NCI-H1092 (cell line): ENCODE data around the gene MRPL41.
"Not testable (repeated sequence)": the region's sequence is repeated elsewhere in the genome, so short reads cannot be mapped to it uniquely, and the experiment has no call there.

ENCODE experiments used
- DNase-seq: peaks from one replicate; lab custom pipeline; 2025; lab: John Stamatoyannopoulos, UW

MRPL41 gene

GRCh38 chr9:137551264-137552021, at the start of gene MRPL41:
Gene MRPL41 (plus strand): TSS chr9:137551879. CDS start chr9:137552082, 203 bp downstream.
- peak; percentile 93 for DNase-seq

GRCh38 chr9:137502008-137502911, 49.4 kb upstream of the MRPL41 start:
- no peak for DNase-seq

GRCh38 chr9:137504432-137504777, 47.3 kb upstream of the MRPL41 start:
- no peak for DNase-seq

- no peak for DNase-seq
Measured at GRCh38 chr9:137505421-137506140, 46.1 kb upstream of the MRPL41 start.

- DNase-seq: no peak
Measured at GRCh38 chr9:137506274-137506673, 45.4 kb upstream of the MRPL41 start.

GRCh38 chr9:137506702-137507171, 44.9 kb upstream of the MRPL41 start:
- no peak for DNase-seq

GRCh38 chr9:137509198-137509597, 42.5 kb upstream of the MRPL41 start:
- no peak for DNase-seq

GRCh38 chr9:137511126-137511525, 40.6 kb upstream of the MRPL41 start:
- DNase-seq: not testable (repeated sequence)

GRCh38 chr9:137511758-137512463, 39.8 kb upstream of the MRPL41 start:
- no peak for DNase-seq

- DNase-seq: not testable (repeated sequence)
Measured at GRCh38 chr9:137513136-137513535, 38.5 kb upstream of the MRPL41 start.

- not testable (repeated sequence) for DNase-seq
Measured at GRCh38 chr9:137513801-137514570, 37.7 kb upstream of the MRPL41 start.

GRCh38 chr9:137514691-137515337, 36.9 kb upstream of the MRPL41 start:
- DNase-seq: no peak

- no peak for DNase-seq
Measured at GRCh38 chr9:137515338-137515724, 36.3 kb upstream of the MRPL41 start.

- DNase-seq: no peak
Measured at GRCh38 chr9:137516144-137516917, 35.3 kb upstream of the MRPL41 start.

GRCh38 chr9:137518661-137519459, 32.8 kb upstream of the MRPL41 start:
- DNase-seq: not testable (repeated sequence)

GRCh38 chr9:137519553-137519952, 32.1 kb upstream of the MRPL41 start:
- no peak for DNase-seq

GRCh38 chr9:137520614-137521404, 30.9 kb upstream of the MRPL41 start:
- DNase-seq: no peak
